ENCODE data around the gene NEB. TPM values are rescaled to one million over a fixed set of nuclear protein-coding genes. Genes with fewer than 3 reads are reported as not detected.

The NEB gene
- total and polyA plus RNA-seq, 2 donors (not counting 1 experiment from before 2014, with no cell fraction given): 3.6 to 4.6 TPM

GRCh38 chr2:151520976-151521375, 213.3 kb downstream of the NEB start:
- no peak overlapping the region for H3K4me3 Mint-ChIP-seq
- ChIA-PET POLR2A (no interaction called here), CTCF (interaction anchor here (1.3 kb wide), 1 partner anchor 14 kb away, joined by 3 read pairs; no protein-coding TSS in a partner anchor)
- peaks cover 18% of the 10 kb centered on the region for H3K4me1 Mint-ChIP-seq
- no peaks in the 10 kb centered on the region for H3K27me3 ChIP-seq (replicated peaks in 1 of 4; ENCODE audit: control extremely low read depth in 1 of 4, control insufficient read depth in 3 of 4, insufficient read depth in 4 of 4, low read length in 3 of 4)
- H3K27me3 Mint-ChIP-seq: no peaks in the 10 kb centered on the region
- DNase-seq: no peak
- H4K20me1 ChIP-seq (ENCODE audit: control insufficient read depth, insufficient read depth, low read length, poor library complexity, severe bottlenecking): no peaks in the 10 kb centered on the region
- TF ChIP-seq EZH2 (IDR thresholded peaks at IDR 0.05; ENCODE audit: borderline replicate concordance, insufficient read depth, low read depth, low read length, poor library complexity, severe bottlenecking) (no peak), CTCF (IDR thresholded peaks at IDR 0.05) (no peak)
- no peak overlapping the region for H3K4me3 ChIP-seq (ENCODE audit: control extremely low read depth in 1 of 5, extremely low read depth in 1 of 5, insufficient read depth in 1 of 5, low read depth in 2 of 5, low read length in 4 of 5)
- H3K79me2 ChIP-seq (ENCODE audit: control insufficient read depth, insufficient read depth, low read length): no peaks in the 10 kb centered on the region
- intact Hi-C loops (cut with micrococcal nuclease): no loop called here
- no peaks in the 10 kb centered on the region for H3K9me3 Mint-ChIP-seq (ENCODE audit: insufficient read depth)
- no peak overlapping the region for H2AFZ ChIP-seq (ENCODE audit: insufficient read depth, low read depth, low read length, poor library complexity, severe bottlenecking)
- no peaks in the 10 kb centered on the region for H3K9me3 ChIP-seq (ENCODE audit: control extremely low read depth in 1 of 3, control insufficient read depth in 2 of 3, insufficient read depth in 1 of 3, low read length in 2 of 3)
- no peaks in the 10 kb centered on the region for H3K36me3 ChIP-seq (replicated peaks in 1 of 2; ENCODE audit: control extremely low read depth in 1 of 2, control insufficient read depth in 1 of 2, extremely low read depth in 1 of 2, insufficient read depth in 2 of 2, low read length in 1 of 2)
- no peak overlapping the region for H3K27ac Mint-ChIP-seq
- H3K4me2 ChIP-seq (replicated peaks; ENCODE audit: low read depth, low read length, poor library complexity, severe bottlenecking): no peak overlapping the region
- H3K27ac ChIP-seq (ENCODE audit: low read length in 2 of 2): no peak overlapping the region
- peaks cover 5 to 6% of the 10 kb centered on the region in 2 donors for H3K4me1 ChIP-seq (ENCODE audit: control insufficient read depth in 2 of 2, insufficient read depth in 2 of 2, low read length in 2 of 2)
- ATAC-seq (ENCODE audit: low read depth): no peak
- no peak overlapping the region for H3K9ac ChIP-seq (ENCODE audit: low read length)
- WGBS (ENCODE audit: insufficient coverage): no CpG with 5 or more reads among the region's 1 CpG

- intact Hi-C loops (cut with micrococcal nuclease): no loop called here
- Histone ChIP-seq H3K4me3 (ENCODE audit: control extremely low read depth in 1 of 5, extremely low read depth in 1 of 5, insufficient read depth in 1 of 5, low read depth in 2 of 5, low read length in 4 of 5) (no peak overlapping the region), H3K27ac (ENCODE audit: low read length in 2 of 2) (no peak overlapping the region), H3K79me2 (ENCODE audit: control insufficient read depth, insufficient read depth, low read length) (no peaks in the 10 kb centered on the region), H3K4me1 (ENCODE audit: control insufficient read depth in 2 of 2, insufficient read depth in 2 of 2, low read length in 2 of 2) (no peaks in the 10 kb centered on the region), H3K4me2 (replicated peaks; ENCODE audit: low read depth, low read length, poor library complexity, severe bottlenecking) (no peak overlapping the region), H4K20me1 (ENCODE audit: control insufficient read depth, insufficient read depth, low read length, poor library complexity, severe bottlenecking) (no peaks in the 10 kb centered on the region), H3K9ac (ENCODE audit: low read length) (no peak overlapping the region), H3K27me3 (replicated peaks in 1 of 4; ENCODE audit: control extremely low read depth in 1 of 4, control insufficient read depth in 3 of 4, insufficient read depth in 4 of 4, low read length in 3 of 4) (no peaks in the 10 kb centered on the region), H2AFZ (ENCODE audit: insufficient read depth, low read depth, low read length, poor library complexity, severe bottlenecking) (no peak overlapping the region), H3K9me3 (ENCODE audit: control extremely low read depth in 1 of 3, control insufficient read depth in 2 of 3, insufficient read depth in 1 of 3, low read length in 2 of 3) (no peaks in the 10 kb centered on the region), H3K36me3 (replicated peaks in 1 of 2; ENCODE audit: control extremely low read depth in 1 of 2, control insufficient read depth in 1 of 2, extremely low read depth in 1 of 2, insufficient read depth in 2 of 2, low read length in 1 of 2) (no peaks in the 10 kb centered on the region)
- DNase-seq: no peak
- no peaks in the 10 kb centered on the region for H3K9me3 Mint-ChIP-seq (ENCODE audit: insufficient read depth)
- ChIA-PET POLR2A (no interaction called here), CTCF (no interaction called here)
- TF ChIP-seq CTCF (IDR thresholded peaks at IDR 0.05) (no peak), EZH2 (IDR thresholded peaks at IDR 0.05; ENCODE audit: borderline replicate concordance, insufficient read depth, low read depth, low read length, poor library complexity, severe bottlenecking) (no peak)
- H3K4me3 Mint-ChIP-seq: no peak overlapping the region
- 100% methylated on average over 1 of the region's 3 CpGs for WGBS (ENCODE audit: insufficient coverage)
- no peaks in the 10 kb centered on the region for H3K27me3 Mint-ChIP-seq
- H3K27ac Mint-ChIP-seq: no peak overlapping the region
- no peak for ATAC-seq (ENCODE audit: low read depth)
- H3K4me1 Mint-ChIP-seq: no peaks in the 10 kb centered on the region
Observed at GRCh38 chr2:151518802-151519201, 215.5 kb downstream of the NEB start.
